H1 (cell line): ENCODE results near the gene NPHS2. TPM values are rescaled to one million over a fixed set of nuclear protein-coding genes. Genes with fewer than 3 reads are reported as not detected.

ENCODE experiments used
- CTCF ChIA-PET: fragments of 300-600 bp; sonication (Branson Sonifier 250); formaldehyde crosslinking; loops from one replicate; lab custom pipeline; 2021; ENCODE audit not compliant: partially characterized antibody; lab: Charles Lee
- POLR2A ChIA-PET: fragments of 300-600 bp; sonication (Branson Sonifier 250); formaldehyde crosslinking; loops from one replicate; lab custom pipeline; 2021; ENCODE audit warnings: inconsistent platforms; ENCODE audit not compliant: partially characterized antibody; lab: Charles Lee
- DNase-seq, 2 experiments: peaks; one replicate each; pipeline versions ENCODE4 v3.0.0 to v3.0.0-alpha.2; 2010 to 2022; ENCODE audit warnings: low spot score in 2 of 2, low read depth in 1 of 2, mixed read lengths in 1 of 2
- FAIRE-seq: peaks from 2 replicates; lab custom pipeline; 2011; peaks lifted over from hg19 to GRCh38; lab: Jason Lieb, UNC
- H2AFZ ChIP-seq: 2 replicates; pipeline ENCODE4 v1.8.1; 2012; ENCODE audit warnings: low read length, inconsistent platforms
- H2AK5ac ChIP-seq: 2 replicates; pipeline ENCODE4 v1.6.1; 2013; ENCODE audit warnings: low read depth, low read length
- H2BK120ac ChIP-seq: replicated peaks from 2 replicates; pipeline ENCODE3; 2013; ENCODE audit warnings: low read depth, low read length, inconsistent platforms
- H2BK12ac ChIP-seq: 2 replicates; pipeline ENCODE4 v1.6.1; 2013; ENCODE audit warnings: low read depth, low read length
- H2BK15ac ChIP-seq: 2 replicates; pipeline ENCODE4 v1.6.1; 2013; ENCODE audit warnings: low read length
- H2BK20ac ChIP-seq: 2 replicates; pipeline ENCODE4 v1.6.1; 2013; ENCODE audit warnings: low read length
- H2BK5ac ChIP-seq: 2 replicates; pipeline ENCODE4 v1.6.1; 2013; ENCODE audit warnings: low read depth, low read length
- H3K14ac ChIP-seq: 2 replicates; pipeline ENCODE4 v1.6.1; 2013; ENCODE audit warnings: inconsistent platforms; ENCODE audit not compliant: insufficient read length
- H3K18ac ChIP-seq: 2 replicates; pipeline ENCODE4 v1.6.1; 2013; ENCODE audit warnings: low read length; ENCODE audit errors: extremely low read depth
- H3K23ac ChIP-seq: 2 replicates; pipeline ENCODE4 v1.6.1; 2013; ENCODE audit warnings: inconsistent platforms; ENCODE audit not compliant: insufficient read length
- H3K23me2 ChIP-seq: 2 replicates; pipeline ENCODE4 v1.6.1; 2013; ENCODE audit warnings: low read depth, low read length
- H3K27ac ChIP-seq: 2 replicates; pipeline ENCODE4 v1.6.1; 2011; ENCODE audit warnings: low read depth, low read length, inconsistent platforms
- H3K27me3 ChIP-seq, 4 experiments: replicated peaks in 1 of 4; 1 replicate in 1 of 4; 2 replicates in 3 of 4; pipeline versions ENCODE4 v1.6.1 to v1.8.1; 2011 to 2013; ENCODE audit warnings: low read length in 3 of 4, mild to moderate bottlenecking in 3 of 4, inconsistent platforms in 2 of 4, mixed read lengths in 2 of 4, moderate library complexity in 1 of 4; ENCODE audit not compliant: control insufficient read depth in 3 of 4, insufficient read depth in 3 of 4; ENCODE audit errors: extremely low read depth in 1 of 4
- H3K36me3 ChIP-seq, 4 experiments: 2 replicates each; pipeline versions ENCODE4 v1.6.1 to v1.8.1; 2011 to 2013; ENCODE audit warnings: mild to moderate bottlenecking in 4 of 4, low read length in 3 of 4, moderate library complexity in 2 of 4, control low read depth in 1 of 4, inconsistent platforms in 1 of 4; ENCODE audit not compliant: insufficient read depth in 4 of 4, control insufficient read depth in 2 of 4
- H3K4ac ChIP-seq: replicated peaks from 2 replicates; pipeline ENCODE3; 2013; ENCODE audit warnings: low read length, low read depth, mixed read lengths, inconsistent platforms; ENCODE audit not compliant: insufficient read length
- H3K4me1 ChIP-seq, 4 experiments: replicated peaks in 1 of 4; 1 replicate in 1 of 4; 2 replicates in 3 of 4; pipeline versions ENCODE4 v1.6.1 to v1.8.1; 2011 to 2013; ENCODE audit warnings: low read length in 3 of 4, inconsistent platforms in 2 of 4, mixed read lengths in 1 of 4; ENCODE audit not compliant: insufficient read depth in 4 of 4, control insufficient read depth in 3 of 4
- H3K4me2 ChIP-seq, 2 experiments: 2 replicates each; pipeline versions ENCODE4 v1.6.1 to v1.8.1; 2011 to 2013; ENCODE audit warnings: low read depth in 2 of 2, low read length in 2 of 2, control low read depth in 1 of 2, inconsistent platforms in 1 of 2, mild to moderate bottlenecking in 1 of 2; ENCODE audit not compliant: insufficient read depth in 1 of 2
- H3K4me3 ChIP-seq, 4 experiments: fragments of 200-600, 300-600 bp in 1 of 4; sonication (generic), shearing (Covaris generic), sonication (Bioruptor Twin) in 1 of 4; 2 replicates each; pipeline versions ENCODE4 v1.5.1 to v1.8.1; 2011 to 2016; ENCODE audit warnings: low read length in 4 of 4, low read depth in 3 of 4, control low read depth in 2 of 4, inconsistent platforms in 2 of 4, mild to moderate bottlenecking in 2 of 4, mixed read lengths in 1 of 4, moderate library complexity in 1 of 4; ENCODE audit not compliant: insufficient read depth in 2 of 4; ENCODE audit errors: extremely low read depth in 1 of 4
- H3K56ac ChIP-seq: replicated peaks from 2 replicates; pipeline ENCODE3; 2013; ENCODE audit warnings: low read depth, mild to moderate bottlenecking, mixed read lengths, low read length, inconsistent platforms; ENCODE audit not compliant: insufficient read length
- H3K79me1 ChIP-seq: 2 replicates; pipeline ENCODE4 v1.6.1; 2013; ENCODE audit warnings: low read depth, low read length, control low read depth
- H3K79me2 ChIP-seq, 2 experiments: 2 replicates each; pipeline versions ENCODE4 v1.6.1 to v1.8.1; 2012 to 2013; ENCODE audit warnings: low read length in 2 of 2, mild to moderate bottlenecking in 2 of 2, inconsistent platforms in 1 of 2; ENCODE audit not compliant: insufficient read depth in 2 of 2, control insufficient read depth in 1 of 2
- H3K9ac ChIP-seq, 4 experiments: replicated peaks in 1 of 4; 1 replicate in 1 of 4; 2 replicates in 3 of 4; pipeline versions ENCODE4 v1.6.1 to v1.8.1; 2011 to 2013; ENCODE audit warnings: low read depth in 3 of 4, low read length in 3 of 4, control low read depth in 2 of 4, mild to moderate bottlenecking in 2 of 4, moderate library complexity in 2 of 4, inconsistent platforms in 1 of 4; ENCODE audit errors: extremely low read depth in 1 of 4
- H3K9me3 ChIP-seq, 2 experiments: 2 replicates each; pipeline versions ENCODE4 v1.6.1 to v1.8.1; 2012 to 2013; ENCODE audit warnings: mild to moderate bottlenecking in 2 of 2, moderate library complexity in 2 of 2, control low read depth in 1 of 2, inconsistent platforms in 1 of 2, low read depth in 1 of 2, low read length in 1 of 2, mixed read lengths in 1 of 2; ENCODE audit not compliant: insufficient read depth in 2 of 2
- H4K20me1 ChIP-seq, 2 experiments: replicated peaks in 1 of 2; 2 replicates each; pipeline versions ENCODE3 to v1.8.1; 2011 to 2013; ENCODE audit warnings: inconsistent platforms in 2 of 2, low read length in 2 of 2, mild to moderate bottlenecking in 1 of 2; ENCODE audit not compliant: insufficient read depth in 2 of 2, control insufficient read depth in 1 of 2
- H4K5ac ChIP-seq: 2 replicates; pipeline ENCODE4 v1.6.1; 2013; ENCODE audit warnings: low read length, low read depth, mixed read lengths, inconsistent platforms; ENCODE audit not compliant: insufficient read length
- H4K8ac ChIP-seq: 2 replicates; pipeline ENCODE4 v1.8.0; 2013; ENCODE audit warnings: mild to moderate bottlenecking, moderate library complexity, low read length, inconsistent platforms; ENCODE audit not compliant: insufficient read depth; ENCODE audit errors: extremely low read depth
- H4K91ac ChIP-seq: replicated peaks from 2 replicates; pipeline ENCODE3; 2013; ENCODE audit warnings: low read length, mixed read lengths, inconsistent platforms; ENCODE audit not compliant: insufficient read length
- BACH1 ChIP-seq: IDR thresholded peaks from 2 replicates; pipeline ENCODE4 v1.6.1; 2012; ENCODE audit warnings: low read length, improper control_type of control experiment
- CEBPB ChIP-seq: IDR thresholded peaks from 2 replicates; pipeline ENCODE4 v1.6.1; 2012; ENCODE audit warnings: low read depth, low read length
- EZH2 ChIP-seq: fragments of 200-600 bp; sonication (generic); IDR thresholded peaks from 2 replicates; pipeline ENCODE4 v1.7.1; 2012; ENCODE audit warnings: low read depth, mild to moderate bottlenecking, moderate library complexity, low read length, inconsistent platforms; ENCODE audit not compliant: severe bottlenecking
- GTF2F1 ChIP-seq: IDR thresholded peaks from 2 replicates; pipeline ENCODE4 v1.6.1; 2012; ENCODE audit warnings: low read depth, low read length, improper control_type of control experiment, borderline replicate concordance
- SP1 ChIP-seq: IDR thresholded peaks from 2 replicates; pipeline ENCODE4 v1.6.1; 2011; ENCODE audit warnings: low read depth, low read length
- TAF1 ChIP-seq: IDR thresholded peaks from 2 replicates; pipeline ENCODE4 v1.6.1; 2011; ENCODE audit warnings: mild to moderate bottlenecking, low read depth, low read length
- TEAD4 ChIP-seq: IDR thresholded peaks from 2 replicates; pipeline ENCODE4 v1.6.1; 2012; ENCODE audit warnings: low read depth, low read length, inconsistent platforms, mixed read lengths
- WGBS, 2 experiments: shearing (Covaris generic) in 1 of 2; methylation state at CpG; one replicate each; pipeline versions ENCODE4 v1.1.6 to v1.1.7; 2013 to 2015; ENCODE audit warnings: low lambda C conversion rate in 2 of 2, mixed read lengths in 2 of 2, inconsistent platforms in 1 of 2, low coverage in 1 of 2, missing lambda C conversion rate in 1 of 2; ENCODE audit not compliant: insufficient replicate concordance in 2 of 2, insufficient coverage in 1 of 2, insufficient read length in 1 of 2; ENCODE audit errors: extremely low coverage in 1 of 2, missing lambda C conversion rate in 1 of 2; 5-methylcytosine and 5-hydroxymethylcytosine counted together
- polyA plus RNA-seq, 7 experiments: library from polyadenylated mRNA; depleted of rRNA in 3 of 7; stranded (reverse) in 5 of 7; unstranded in 2 of 7; fragments of >200 nt in 5 of 7; fragments of 200-250 nt in 2 of 7; gene quantifications; 1 replicate in 5 of 7; 2 replicates in 1 of 7; 4 replicates in 1 of 7; pipeline versions ENCODE4 v1.2.1 to v1.2.3, GENCODE V29; 2011 to 2013; ENCODE audit warnings: missing spikeins in 2 of 7, mixed read lengths in 2 of 7
- total RNA-seq: library from RNA; stranded (reverse); fragmentation: NEBNext Ultra II Directional; extraction: Animal tissue kit (Norgen Biotek cat#: 25700); gene quantifications from 2 replicates; pipeline ENCODE4 v1.2.1, GENCODE V29; 2021
- TF ChIP-seq, protein P1 (sequence below): IDR thresholded peaks from 2 replicates; pipeline ENCODE4 v1.6.1; 2012; ENCODE audit warnings: inconsistent platforms
- TF ChIP-seq, protein P2 (sequence below), 3 experiments: IDR thresholded peaks; 1 replicate in 2 of 3; 2 replicates in 1 of 3; pipeline versions ENCODE4 v1.5.1 to v1.6.1; 2011; ENCODE audit warnings: low read length in 3 of 3, mild to moderate bottlenecking in 3 of 3, inconsistent platforms in 2 of 3, low read depth in 1 of 3, moderate library complexity in 1 of 3; ENCODE audit not compliant: insufficient read depth in 1 of 3; ENCODE audit errors: control extremely low read depth in 1 of 3

Gene NPHS2
- total and polyA plus RNA-seq, 2 of the 8 experiments (the other 6 are each of a cell fraction or from before 2014, with no cell fraction given), result not detected

DNA sequence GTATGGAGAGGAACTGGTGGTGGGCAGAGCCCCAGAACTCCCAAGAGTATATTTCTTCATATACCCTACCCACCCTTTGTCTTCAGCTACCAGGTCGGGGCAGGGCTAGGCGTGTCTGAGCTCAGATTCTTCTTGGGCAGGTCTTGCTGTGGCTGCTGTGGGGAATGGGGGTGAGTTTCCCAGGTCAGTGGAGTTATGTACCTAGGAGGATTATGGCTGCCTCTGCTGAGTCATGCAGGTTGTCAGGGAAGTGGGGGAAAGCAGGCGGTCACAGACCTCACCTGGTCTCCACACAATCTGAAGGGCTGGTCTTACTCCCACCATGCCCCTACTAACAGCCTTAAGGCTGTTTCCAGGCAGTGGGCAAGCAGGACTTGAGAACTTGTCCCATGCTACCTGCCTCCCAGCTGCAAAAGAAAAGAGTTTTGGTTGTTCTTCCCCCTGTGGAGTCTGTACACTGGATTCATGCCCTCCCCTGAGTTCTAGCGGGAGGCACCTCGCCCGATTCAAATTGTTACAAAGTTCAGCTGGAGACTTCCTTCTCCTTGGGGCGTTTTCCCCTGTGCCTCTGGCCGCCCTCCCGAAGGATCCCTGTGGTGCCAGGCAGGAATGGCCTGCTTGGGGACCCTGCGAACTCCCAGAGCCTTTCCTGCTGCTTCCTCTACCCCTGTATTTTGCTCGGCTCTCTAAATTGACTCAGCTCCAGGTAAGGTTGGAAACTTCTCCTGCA lies 58.6 kb downstream of the NPHS2 start:
- H2AK5ac ChIP-seq, result no peak overlapping the region
- H2BK5ac ChIP-seq, result no peak overlapping the region; the same call in 1 of the 2 replicates
- no peak overlapping the region for H4K5ac ChIP-seq
- ChIA-PET POLR2A (interaction anchor here (0.9 kb wide), 1 partner anchor 11 kb away, joined by 4 read pairs; no protein-coding TSS in a partner anchor), CTCF (interaction anchor here (1.2 to 3.2 kb wide), 2 partner anchors 11 to 29 kb away, joined by 3 to 6 read pairs; no protein-coding TSS in a partner anchor)
- H3K18ac ChIP-seq, result no peak overlapping the region
- H4K91ac ChIP-seq, result no peak overlapping the region
- peaks cover 0 to 3% (median 0%) of the 10 kb centered on the region in 4 experiments; a peak in 3 of 7 replicates for H3K4me1 ChIP-seq
- no peak overlapping the region for H3K27ac ChIP-seq
- H3K14ac ChIP-seq, result no peak overlapping the region
- FAIRE-seq (no peak), DNase-seq (no peak)
- no peaks in the 10 kb centered on the region for H3K9me3 ChIP-seq
- no peaks in the 10 kb centered on the region for H3K27me3 ChIP-seq
- no peak overlapping the region for H3K4me2 ChIP-seq
- H3K9ac ChIP-seq, result no peak overlapping the region
- H4K20me1 ChIP-seq, result no peaks in the 10 kb centered on the region
- H4K8ac ChIP-seq, result peak overlapping the region; percentile 14
- no peak overlapping the region for H2BK15ac ChIP-seq
- H3K79me2 ChIP-seq, result no peaks in the 10 kb centered on the region
- 0 out of 2 replicates have a peak overlapping the region, but pooled peaks have one; percentile 10 for H2BK20ac ChIP-seq
- no peak overlapping the region for H2AFZ ChIP-seq
- H3K23ac ChIP-seq, result no peak overlapping the region
- no peak overlapping the region for H3K4ac ChIP-seq
- 74% methylated on average over 11 of the region's 11 CpGs; no CpG with 5 or more reads in 1 of the 2 experiments for WGBS, 2 experiments
- H2BK12ac ChIP-seq, result 0 out of 2 replicates have a peak overlapping the region, but pooled peaks have one; percentile 17
- H3K23me2 ChIP-seq, result no peaks in the 10 kb centered on the region
- H2BK120ac ChIP-seq, result peak overlapping the region; percentile 22
- no peaks in the 10 kb centered on the region for H3K79me1 ChIP-seq
- no peaks in the 10 kb centered on the region for H3K36me3 ChIP-seq
- no peak overlapping the region for H3K4me3 ChIP-seq
- no peak overlapping the region for H3K56ac ChIP-seq
- no peak for TF ChIP-seq TEAD4
- TF ChIP-seq, protein P1, sequence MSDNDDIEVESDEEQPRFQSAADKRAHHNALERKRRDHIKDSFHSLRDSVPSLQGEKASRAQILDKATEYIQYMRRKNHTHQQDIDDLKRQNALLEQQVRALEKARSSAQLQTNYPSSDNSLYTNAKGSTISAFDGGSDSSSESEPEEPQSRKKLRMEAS, result no peak
- TF ChIP-seq CEBPB, result no peak
- TF ChIP-seq GTF2F1, result no peak
- no peak for TF ChIP-seq SP1
- no peak for TF ChIP-seq BACH1
- no peak for TF ChIP-seq EZH2
- TF ChIP-seq, protein P2, sequence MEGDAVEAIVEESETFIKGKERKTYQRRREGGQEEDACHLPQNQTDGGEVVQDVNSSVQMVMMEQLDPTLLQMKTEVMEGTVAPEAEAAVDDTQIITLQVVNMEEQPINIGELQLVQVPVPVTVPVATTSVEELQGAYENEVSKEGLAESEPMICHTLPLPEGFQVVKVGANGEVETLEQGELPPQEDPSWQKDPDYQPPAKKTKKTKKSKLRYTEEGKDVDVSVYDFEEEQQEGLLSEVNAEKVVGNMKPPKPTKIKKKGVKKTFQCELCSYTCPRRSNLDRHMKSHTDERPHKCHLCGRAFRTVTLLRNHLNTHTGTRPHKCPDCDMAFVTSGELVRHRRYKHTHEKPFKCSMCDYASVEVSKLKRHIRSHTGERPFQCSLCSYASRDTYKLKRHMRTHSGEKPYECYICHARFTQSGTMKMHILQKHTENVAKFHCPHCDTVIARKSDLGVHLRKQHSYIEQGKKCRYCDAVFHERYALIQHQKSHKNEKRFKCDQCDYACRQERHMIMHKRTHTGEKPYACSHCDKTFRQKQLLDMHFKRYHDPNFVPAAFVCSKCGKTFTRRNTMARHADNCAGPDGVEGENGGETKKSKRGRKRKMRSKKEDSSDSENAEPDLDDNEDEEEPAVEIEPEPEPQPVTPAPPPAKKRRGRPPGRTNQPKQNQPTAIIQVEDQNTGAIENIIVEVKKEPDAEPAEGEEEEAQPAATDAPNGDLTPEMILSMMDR (IDR thresholded peaks at IDR 0.05; ENCODE audit: control extremely low read depth in 1 of 3, insufficient read depth in 1 of 3, low read depth in 1 of 3, low read length in 3 of 3), result no peak
- TF ChIP-seq TAF1, result no peak
